HepG2 (cell line): Measurements from ENCODE around the gene NRDE2. TPM values are rescaled to one million over a fixed set of nuclear protein-coding genes. Genes with fewer than 3 reads are reported as not detected.

Experiments used
- ATF3 ChIP-seq: sonication (generic); formaldehyde crosslinking; IDR thresholded peaks from 2 replicates; pipeline ENCODE4 v1.4.0; 2020; ENCODE audit warnings: missing genetic modification reagents
- ERF ChIP-seq: IDR thresholded peaks from 2 replicates; pipeline ENCODE4 v1.6.1; 2018; ENCODE audit warnings: missing biosample characterization, missing genetic modification reagents
- HDAC1 ChIP-seq: sonication (generic); formaldehyde crosslinking; IDR thresholded peaks from 2 replicates; pipeline ENCODE4 v1.5.1; 2020; ENCODE audit warnings: mild to moderate bottlenecking, missing genetic modification reagents
- MAZ ChIP-seq, 2 experiments: sonication (generic) in 1 of 2; formaldehyde crosslinking in 1 of 2; IDR thresholded peaks; 2 replicates each; pipeline versions ENCODE4 v1.5.0 to v1.6.1; 2012 to 2020; ENCODE audit warnings: low read depth in 2 of 2, mild to moderate bottlenecking in 2 of 2, borderline replicate concordance in 1 of 2, improper control_type of control experiment in 1 of 2, low read length in 1 of 2, missing genetic modification reagents in 1 of 2, moderate library complexity in 1 of 2
- MEIS1 ChIP-seq: sonication (generic); formaldehyde crosslinking; IDR thresholded peaks from 2 replicates; pipeline ENCODE4 v1.9.0; 2021; ENCODE audit warnings: mild to moderate bottlenecking, missing genetic modification reagents, moderate library complexity, borderline replicate concordance
- PHF21A ChIP-seq: sonication (generic); formaldehyde crosslinking; IDR thresholded peaks from 2 replicates; pipeline ENCODE4 v1.5.0; 2020; ENCODE audit warnings: mild to moderate bottlenecking, missing genetic modification reagents
- SP5 ChIP-seq: IDR thresholded peaks from 2 replicates; pipeline ENCODE4 v1.6.1; 2016; ENCODE audit warnings: low read depth, borderline replicate concordance
- ZFP1 ChIP-seq: IDR thresholded peaks from 2 replicates; pipeline ENCODE4 v1.6.1; 2016
- ZNF124 ChIP-seq: sonication (generic); formaldehyde crosslinking; IDR thresholded peaks from 2 replicates; pipeline ENCODE4 v1.4.0; 2020; ENCODE audit warnings: missing genetic modification reagents
- ZNF275 ChIP-seq: sonication (generic); formaldehyde crosslinking; IDR thresholded peaks from 2 replicates; pipeline ENCODE4 v1.8.0; 2022; ENCODE audit warnings: missing genetic modification reagents, mild to moderate bottlenecking, inconsistent platforms, borderline replicate concordance
- ZNF44 ChIP-seq: sonication (generic); formaldehyde crosslinking; IDR thresholded peaks from 2 replicates; pipeline ENCODE4 v1.5.1; 2020; ENCODE audit warnings: mild to moderate bottlenecking, missing genetic modification reagents
- ZNF574 ChIP-seq: sonication (generic); formaldehyde crosslinking; IDR thresholded peaks from 2 replicates; pipeline ENCODE4 v1.4.0; 2020; ENCODE audit warnings: missing genetic modification reagents
- ZNF609 ChIP-seq: sonication (generic); formaldehyde crosslinking; IDR thresholded peaks from 2 replicates; pipeline ENCODE4 v1.4.0; 2020; ENCODE audit warnings: mild to moderate bottlenecking, missing genetic modification reagents, borderline replicate concordance
- ZNF777 ChIP-seq: sonication (generic); formaldehyde crosslinking; IDR thresholded peaks from 2 replicates; pipeline ENCODE4 v1.4.0; 2020; ENCODE audit warnings: missing genetic modification reagents
- ZSCAN5A ChIP-seq: sonication (generic); formaldehyde crosslinking; IDR thresholded peaks from 2 replicates; pipeline ENCODE4 v1.8.0; 2022; ENCODE audit warnings: mild to moderate bottlenecking, missing genetic modification reagents, borderline replicate concordance
- polyA plus RNA-seq, 8 experiments: library from polyadenylated mRNA; depleted of rRNA in 3 of 8; stranded (reverse) in 7 of 8; unstranded in 1 of 8; fragments of >200 nt; fragmentation: Illumina TruSeq in 4 of 8; extraction: Trizol in 4 of 8; gene quantifications; 2 replicates each; pipeline versions ENCODE4 v1.2.1 to v1.2.3, GENCODE V29; 2011 to 2016; ENCODE audit warnings: low read depth in 4 of 8, missing spikeins in 1 of 8, mixed read lengths in 1 of 8; ENCODE audit not compliant: insufficient read depth in 1 of 8
- total RNA-seq, 5 experiments: library from RNA; depleted of rRNA; stranded (reverse); fragments of >200 nt; fragmentation: Illumina TruSeq; extraction: Trizol; gene quantifications; 2 replicates each; pipeline ENCODE4 v1.2.3, GENCODE V29; 2016; ENCODE audit warnings: low read depth in 1 of 5

The NRDE2 gene
- total and polyA plus RNA-seq, 2 of the 13 experiments (the other 11 are each of a cell fraction or from before 2014, with no cell fraction given): 5.6 to 12.5 TPM

- TF ChIP-seq ZNF609 (CRISPR knock-in tag) (0 out of 2 replicates have a peak, but pooled peaks have one; percentile 50), ZNF124 (CRISPR knock-in tag) (peak; percentile 20; the same call in 1 of the 2 replicates), ZSCAN5A (no peak), MAZ (IDR thresholded peaks at IDR 0.05; ENCODE audit: borderline replicate concordance, low read depth, low read length) (peak; percentile 59; the same call in 1 of the 2 replicates), MAZ (CRISPR knock-in tag; IDR thresholded peaks at IDR 0.05; ENCODE audit: low read depth) (no peak), ZNF574 (CRISPR knock-in tag) (peak; percentile 96), ZNF777 (CRISPR knock-in tag) (no peak), SP5 (CRISPR knock-in tag) (peak; percentile 43; the same call in 1 of the 2 replicates), MEIS1 (CRISPR knock-in tag) (no peak), ZNF44 (CRISPR knock-in tag) (peak; percentile 63; the same call in 1 of the 2 replicates), ZFP1 (CRISPR knock-in tag) (peak; percentile 40; the same call in 1 of the 2 replicates), ERF (CRISPR knock-in tag) (peak; percentile 4), ATF3 (CRISPR knock-in tag) (no peak), PHF21A (CRISPR knock-in tag) (peak; percentile 80; the same call in 1 of the 2 replicates), HDAC1 (CRISPR knock-in tag) (peak; percentile 60), ZNF275 (peak; percentile 28; the same call in 1 of the 2 replicates)
Measured at GRCh38 chr14:90331497-90332270, at the start of gene NRDE2 (continued).
